Liver (tissue), 9 donors: ENCODE results near the gene DYRK1A. TPM values are rescaled to one million over a fixed set of nuclear protein-coding genes. Genes with fewer than 3 reads are reported as not detected.
"Not testable (repeated sequence)": the region's sequence is repeated elsewhere in the genome, so short reads cannot be mapped to it uniquely, and the experiment has no call there.

Source experiments
- DNase-seq: peaks from one replicate; pipeline ENCODE4 v3.0.0-alpha.2; 2017; ENCODE audit warnings: low spot score
- H3K27ac ChIP-seq, 2 donors: one replicate each; pipeline ENCODE4 v1.7.0; 2013; ENCODE audit warnings: inconsistent platforms in 2 of 2, low read length in 2 of 2, control low read depth in 1 of 2, low read depth in 1 of 2, mild to moderate bottlenecking in 1 of 2
- H3K27me3 ChIP-seq, 4 donors: one replicate each; pipeline versions ENCODE4 v1.6.1 to v1.7.0; 2013; ENCODE audit warnings: low read length in 3 of 4, inconsistent platforms in 1 of 4, mild to moderate bottlenecking in 1 of 4, moderate library complexity in 1 of 4; ENCODE audit not compliant: control insufficient read depth in 4 of 4, insufficient read depth in 4 of 4
- H3K36me3 ChIP-seq, 4 donors: one replicate each; pipeline versions ENCODE4 v1.6.1 to v1.7.0; 2013; ENCODE audit warnings: low read length in 3 of 4, mild to moderate bottlenecking in 3 of 4, low read depth in 1 of 4, moderate library complexity in 1 of 4; ENCODE audit not compliant: control insufficient read depth in 4 of 4, insufficient read depth in 3 of 4
- H3K4me1 ChIP-seq, 4 donors: one replicate each; pipeline versions ENCODE4 v1.6.1 to v1.7.0; 2013; ENCODE audit warnings: low read length in 3 of 4, mild to moderate bottlenecking in 3 of 4, moderate library complexity in 1 of 4; ENCODE audit not compliant: control insufficient read depth in 4 of 4, insufficient read depth in 4 of 4
- H3K4me3 ChIP-seq, 3 donors: one replicate each; pipeline versions ENCODE4 v1.6.1 to v1.7.0; 2013; ENCODE audit warnings: low read length in 3 of 3, control low read depth in 1 of 3, low read depth in 1 of 3, mild to moderate bottlenecking in 1 of 3
- H3K9ac ChIP-seq, 2 donors: one replicate each; pipeline ENCODE4 v1.7.0; 2013; ENCODE audit warnings: low read length in 2 of 2, mild to moderate bottlenecking in 2 of 2, moderate library complexity in 2 of 2, control low read depth in 1 of 2, low read depth in 1 of 2
- H3K9me3 ChIP-seq, 4 donors: one replicate each; pipeline versions ENCODE4 v1.6.1 to v1.7.0; 2013; ENCODE audit warnings: low read length in 3 of 4; ENCODE audit not compliant: control insufficient read depth in 4 of 4
- ATF3 ChIP-seq: IDR thresholded peaks from 2 replicates; pipeline ENCODE4 v1.6.1; 2016; ENCODE audit warnings: antibody characterized with exemption
- CTCF ChIP-seq: fragments of 150-350 bp; IDR thresholded peaks from 2 replicates; pipeline ENCODE4 v1.5.1; 2017; ENCODE audit warnings: improper control_type of control experiment, low read depth, low read length; ENCODE audit not compliant: missing input control
- EGR1 ChIP-seq, 2 donors: IDR thresholded peaks; 2 replicates each; pipeline ENCODE4 v1.6.1; 2016 to 2018; ENCODE audit warnings: antibody characterized with exemption in 2 of 2, low read depth in 2 of 2
- FOXA1 ChIP-seq: IDR thresholded peaks from 2 replicates; pipeline ENCODE4 v1.6.1; 2016; ENCODE audit warnings: antibody characterized with exemption
- FOXA2 ChIP-seq: IDR thresholded peaks from 2 replicates; pipeline ENCODE4 v1.6.1; 2016; ENCODE audit warnings: antibody characterized with exemption
- GABPA ChIP-seq, 2 donors: IDR thresholded peaks in 1 of 2; conservative IDR thresholded peaks in 1 of 2; 2 replicates each; pipeline ENCODE4 v1.6.1; 2016; ENCODE audit warnings: antibody characterized with exemption in 2 of 2, mild to moderate bottlenecking in 1 of 2, moderate library complexity in 1 of 2
- HNF4A ChIP-seq, 2 donors: conservative IDR thresholded peaks; 2 replicates each; pipeline ENCODE4 v1.6.1; 2016; ENCODE audit warnings: antibody characterized with exemption in 2 of 2, mild to moderate bottlenecking in 2 of 2
- JUND ChIP-seq, 2 donors: IDR thresholded peaks; 2 replicates each; pipeline ENCODE4 v1.6.1; 2016; ENCODE audit warnings: antibody characterized with exemption in 2 of 2
- MAX ChIP-seq: IDR thresholded peaks from 2 replicates; pipeline ENCODE4 v1.6.1; 2016; ENCODE audit warnings: antibody characterized with exemption
- NR2F2 ChIP-seq: IDR thresholded peaks from 2 replicates; pipeline ENCODE4 v1.6.1; 2016; ENCODE audit warnings: antibody characterized with exemption
- RAD21 ChIP-seq, 2 donors: IDR thresholded peaks; 2 replicates each; pipeline ENCODE4 v1.6.1; 2016; ENCODE audit warnings: antibody characterized with exemption in 2 of 2, mild to moderate bottlenecking in 2 of 2
- REST ChIP-seq: IDR thresholded peaks from 2 replicates; pipeline ENCODE4 v1.6.1; 2016; ENCODE audit warnings: antibody characterized with exemption, mild to moderate bottlenecking
- RXRA ChIP-seq, 2 donors: IDR thresholded peaks; 2 replicates each; pipeline ENCODE4 v1.6.1; 2017 to 2018; ENCODE audit warnings: antibody characterized with exemption in 2 of 2, mild to moderate bottlenecking in 1 of 2
- SP1 ChIP-seq: IDR thresholded peaks from 2 replicates; pipeline ENCODE4 v1.6.1; 2018; ENCODE audit warnings: antibody characterized with exemption, mild to moderate bottlenecking
- YY1 ChIP-seq: IDR thresholded peaks from 2 replicates; pipeline ENCODE4 v1.6.1; 2016; ENCODE audit warnings: antibody characterized with exemption, mild to moderate bottlenecking
- ZBTB33 ChIP-seq: IDR thresholded peaks from 2 replicates; pipeline ENCODE4 v1.6.1; 2016; ENCODE audit warnings: antibody characterized with exemption
- WGBS: extraction: QIAGEN DNeasy Blood & Tissue Kit; methylation state at CpG from one replicate; pipeline ENCODE4 v1.1.7; 2013; 5-methylcytosine and 5-hydroxymethylcytosine counted together
- polyA plus RNA-seq, 2 donors: library from polyadenylated mRNA; stranded (reverse) in 1 of 2; unstranded in 1 of 2; fragments of 200-250 nt in 1 of 2; fragments of >200 nt in 1 of 2; fragmentation: Nextera tagmentation in 1 of 2; extraction: Ambion mirVana in 1 of 2; gene quantifications; one replicate each; pipeline versions ENCODE4 v1.2.1 to v1.2.3, GENCODE V29; 2013 to 2015
- total RNA-seq, 2 donors: library from RNA; depleted of rRNA; stranded (reverse); fragments of >200 nt; gene quantifications; one replicate each; pipeline ENCODE4 v1.2.3, GENCODE V29; 2014
- donor health status: healthy.
- donor health status: healthy.
- donor health status: healthy.
- donor health status: healthy.
- donor health status: healthy.

DYRK1A gene
- total and polyA plus RNA-seq, 4 donors, result 5.1 to 58.3 (median 22.9) TPM

GRCh38 chr21:37324558-37324957 lies 42.0 kb upstream of the DYRK1A start:
- Histone ChIP-seq H3K9ac (no peak overlapping the region), H3K27me3 (no peaks in the 10 kb centered on the region), H3K4me1 (no peaks in the 10 kb centered on the region), H3K9me3 (no peaks in the 10 kb centered on the region), H3K27ac (no peak overlapping the region), H3K4me3 (no peak overlapping the region), H3K36me3 (no peaks in the 10 kb centered on the region)
- TF ChIP-seq FOXA1, result no peak
- no peak for TF ChIP-seq JUND (IDR thresholded peaks at IDR 0.05)
- TF ChIP-seq ATF3, result no peak
- TF ChIP-seq CTCF, result no peak
- TF ChIP-seq FOXA2, result no peak
- no peak for TF ChIP-seq REST
- no peak for TF ChIP-seq RAD21 (IDR thresholded peaks at IDR 0.05)
- no peak for TF ChIP-seq MAX
- no peak for TF ChIP-seq RXRA (IDR thresholded peaks at IDR 0.05)
- TF ChIP-seq EGR1 (IDR thresholded peaks at IDR 0.05; ENCODE audit: low read depth in 2 of 2), result no peak
- WGBS, result 93% methylated on average over 2 of the region's 2 CpGs
- DNase-seq, result no peak

GRCh38 chr21:37328147-37328546 lies 38.4 kb upstream of the DYRK1A start:
- 97% methylated on average over 7 of the region's 7 CpGs for WGBS
- not testable (repeated sequence) for H3K9ac ChIP-seq, H3K9me3 ChIP-seq, DNase-seq, H3K36me3 ChIP-seq, H3K4me3 ChIP-seq, H3K27me3 ChIP-seq, H3K27ac ChIP-seq, H3K4me1 ChIP-seq

- no peaks in the 10 kb centered on the region for H3K9me3 ChIP-seq
- DNase-seq, result no peak
- WGBS, result 84% methylated on average over 4 of the region's 4 CpGs
- no peaks in the 10 kb centered on the region for H3K4me1 ChIP-seq
- no peaks in the 10 kb centered on the region for H3K36me3 ChIP-seq
- no peak overlapping the region for H3K27ac ChIP-seq
- no peaks in the 10 kb centered on the region for H3K27me3 ChIP-seq
- H3K4me3 ChIP-seq, result no peak overlapping the region
- no peak overlapping the region for H3K9ac ChIP-seq
- TF ChIP-seq ZBTB33 (no peak), RXRA (IDR thresholded peaks at IDR 0.05) (no peak), GABPA (IDR thresholded peaks at IDR 0.05 in 1 of 2, conservative IDR thresholded peaks at IDR 0.05 in 1 of 2) (no peak), FOXA2 (no peak), HNF4A (conservative IDR thresholded peaks at IDR 0.05) (no peak), CTCF (no peak), NR2F2 (no peak), FOXA1 (no peak), JUND (IDR thresholded peaks at IDR 0.05) (no peak), SP1 (no peak), EGR1 (IDR thresholded peaks at IDR 0.05; ENCODE audit: low read depth in 2 of 2) (no peak), MAX (no peak), YY1 (no peak)
These were observed 35.2 kb upstream of the DYRK1A start for GRCh38 chr21:37331411-37331810.
